Heart right ventricle (tissue), 16 donors: ENCODE results near the gene RBM15. TPM values are rescaled to one million over a fixed set of nuclear protein-coding genes. Genes with fewer than 3 reads are reported as not detected.

Experiments
- ATAC-seq, 8 donors: fragments of 200-7000 bp; cut with Tn5 transposase; one replicate each; pipeline ENCODE4 v1.9.1; 2020; ENCODE audit warnings: mild to moderate bottlenecking in 8 of 8, moderate library complexity in 8 of 8, moderate number of reproducible peaks in 1 of 8
- DNase-seq, 2 donors: peaks; one replicate each; pipeline ENCODE4 v3.0.0-alpha.2; 2020
- H3K27ac ChIP-seq, 10 donors: fragments of 200-600 bp; sonication (generic) in 2 of 10; one replicate each; pipeline versions ENCODE4 v1.5.0 to v1.8.0; 2020 to 2022; ENCODE audit warnings: mild to moderate bottlenecking in 3 of 10
- H3K27me3 ChIP-seq, 7 donors: fragments of 200-600 bp; one replicate each; pipeline ENCODE4 v1.8.0; 2021 to 2022; ENCODE audit warnings: mild to moderate bottlenecking in 2 of 7
- H3K36me3 ChIP-seq, 9 donors: fragments of 200-600 bp; sonication (generic) in 1 of 9; one replicate each; pipeline versions ENCODE4 v1.5.0 to v1.8.0; 2020 to 2022; ENCODE audit warnings: mild to moderate bottlenecking in 2 of 9
- H3K4me1 ChIP-seq, 9 donors: fragments of 200-600 bp; sonication (generic) in 1 of 9; one replicate each; pipeline versions ENCODE4 v1.5.0 to v1.8.0; 2020 to 2022; ENCODE audit warnings: mild to moderate bottlenecking in 4 of 9
- H3K4me3 ChIP-seq, 10 donors: fragments of 200-600 bp; sonication (generic) in 2 of 10; one replicate each; pipeline versions ENCODE4 v1.5.0 to v1.8.0; 2020 to 2022; ENCODE audit warnings: mild to moderate bottlenecking in 7 of 10, moderate library complexity in 2 of 10
- H3K9me3 ChIP-seq, 11 donors: fragments of 200-600 bp in 10 of 11; sonication (generic) in 2 of 11; one replicate each; pipeline versions ENCODE4 v1.5.0 to v1.8.0; 2013 to 2022; ENCODE audit warnings: mild to moderate bottlenecking in 2 of 11, control low read depth in 1 of 11, moderate library complexity in 1 of 11
- WGBS, 2 donors: extraction: QIAGEN DNeasy Blood & Tissue Kit; methylation state at CpG; one replicate each; pipeline ENCODE4 v1.1.7; 2013; ENCODE audit warnings: inconsistent platforms in 1 of 2; 5-methylcytosine and 5-hydroxymethylcytosine counted together
- intact Hi-C, 10 donors: fragments of 100-400 bp; cut with DNase I; formaldehyde crosslinking; loops; one replicate each; pipeline versions ENCODE4 v1.11.1 to v1.14.2; 2022
- polyA plus RNA-seq, 2 donors: library from polyadenylated mRNA; stranded (reverse); fragments of 200-250 nt; gene quantifications; one replicate each; pipeline ENCODE4 v1.2.3, GENCODE V29; 2013
- total RNA-seq, 10 donors: library from RNA; stranded (reverse); fragmentation: NEBNext Ultra II Directional in 3 of 10; extraction: Animal tissue kit (Norgen Biotek cat#: 25700) in 3 of 10; gene quantifications; one replicate each; pipeline versions ENCODE4 v1.2.1 to v1.2.4, GENCODE V29; 2021 to 2023
- TF ChIP-seq, protein P1 (sequence below), 9 donors: fragments of 200-600 bp; sonication (generic) in 2 of 9; IDR thresholded peaks; one replicate each; pipeline versions ENCODE4 v1.5.0 to v1.8.0; 2021 to 2022; ENCODE audit warnings: antibody characterized with exemption in 9 of 9, mild to moderate bottlenecking in 5 of 9, moderate library complexity in 1 of 9
- donor health status: Arrhythmogenic right ventricular cardiomyopathy.
- donor health status: ischemic (EF 13 %, LVEDD 7.1; RV severe dilation, severe dysfunction).
- donor health status: healthy with polysubstance abuse.
- donor health status: DM: no; HTN: yes; CAD: no.
- donor health status: DM: no; HTN: no; CAD: no.
- donor health status: ischemic (EF 25% LVEDD 6.9; RV normal size, moderate dysfunction).
- donor health status: ischemic (EF 25% LVEDD 5.7; RV mildly dilated, moderate dysfunction).
- donor health status: healthy.
- donor health status: DM: yes; HTN: yes; CAD: no.
- donor health status: Ischemic cardiomyopathy.
- donor health status: ischemic (EF 35%, LVEDD 5.7; RV mildly dilated, moderate dysfunction).
- donor health status: nonischemic (EF 11% LVEDD 7.7; RV severe dilation, severe dysfunction).
- donor health status: DM: yes; HTN: yes; CAD: no.
- donor health status: PGD.
- donor health status: ischemic (EF 29% LVEDD 5.4; RV normal size, mild dysfunction).
- donor health status: nonischemic (EF 23%, LVEDD 6.1; RV moderate dilation, normal function).

The RBM15 gene
- total and polyA plus RNA-seq, 12 donors, result 1.4 to 22.3 (median 18.8) TPM

DNA sequence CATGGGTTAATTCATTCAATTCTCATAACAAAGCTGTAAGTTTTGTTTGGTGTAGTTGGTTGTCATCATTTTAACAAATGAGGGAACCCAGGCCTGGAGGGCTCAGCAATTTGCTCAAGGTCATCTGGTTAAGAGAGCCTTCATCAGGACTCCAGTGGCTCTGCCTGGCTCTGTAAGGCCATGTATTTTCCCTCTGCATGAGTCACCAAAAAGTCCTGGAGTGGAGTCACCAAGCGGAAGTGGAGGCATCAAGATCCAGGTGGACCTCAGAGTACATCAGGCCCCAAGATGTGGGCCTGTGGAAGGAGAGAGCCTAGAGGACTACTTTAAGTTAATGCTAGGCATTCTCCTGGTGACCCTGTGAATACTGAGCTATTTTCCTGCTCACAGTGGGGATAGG lies 30.0 kb upstream of the RBM15 start:
- Histone ChIP-seq H3K4me1 (peaks cover 3 to 59% (median 32%) of the 10 kb centered on the region in 9 donors), H3K36me3 (no peaks in the 10 kb centered on the region), H3K4me3 (no peak overlapping the region), H3K27ac (no peak overlapping the region), H3K9me3 (no peaks in the 10 kb centered on the region), H3K27me3 (no peaks in the 10 kb centered on the region)
- DNase-seq (no peak), ATAC-seq (peak in 1 of 8 donors; percentile 27)
- WGBS, 2 donors, result 89 to 100% methylated on average over 1 of the region's 1 CpG
- TF ChIP-seq, protein P1, sequence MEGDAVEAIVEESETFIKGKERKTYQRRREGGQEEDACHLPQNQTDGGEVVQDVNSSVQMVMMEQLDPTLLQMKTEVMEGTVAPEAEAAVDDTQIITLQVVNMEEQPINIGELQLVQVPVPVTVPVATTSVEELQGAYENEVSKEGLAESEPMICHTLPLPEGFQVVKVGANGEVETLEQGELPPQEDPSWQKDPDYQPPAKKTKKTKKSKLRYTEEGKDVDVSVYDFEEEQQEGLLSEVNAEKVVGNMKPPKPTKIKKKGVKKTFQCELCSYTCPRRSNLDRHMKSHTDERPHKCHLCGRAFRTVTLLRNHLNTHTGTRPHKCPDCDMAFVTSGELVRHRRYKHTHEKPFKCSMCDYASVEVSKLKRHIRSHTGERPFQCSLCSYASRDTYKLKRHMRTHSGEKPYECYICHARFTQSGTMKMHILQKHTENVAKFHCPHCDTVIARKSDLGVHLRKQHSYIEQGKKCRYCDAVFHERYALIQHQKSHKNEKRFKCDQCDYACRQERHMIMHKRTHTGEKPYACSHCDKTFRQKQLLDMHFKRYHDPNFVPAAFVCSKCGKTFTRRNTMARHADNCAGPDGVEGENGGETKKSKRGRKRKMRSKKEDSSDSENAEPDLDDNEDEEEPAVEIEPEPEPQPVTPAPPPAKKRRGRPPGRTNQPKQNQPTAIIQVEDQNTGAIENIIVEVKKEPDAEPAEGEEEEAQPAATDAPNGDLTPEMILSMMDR (IDR thresholded peaks at IDR 0.05), result no peak
- intact Hi-C loops, result no loop called here

DNA sequence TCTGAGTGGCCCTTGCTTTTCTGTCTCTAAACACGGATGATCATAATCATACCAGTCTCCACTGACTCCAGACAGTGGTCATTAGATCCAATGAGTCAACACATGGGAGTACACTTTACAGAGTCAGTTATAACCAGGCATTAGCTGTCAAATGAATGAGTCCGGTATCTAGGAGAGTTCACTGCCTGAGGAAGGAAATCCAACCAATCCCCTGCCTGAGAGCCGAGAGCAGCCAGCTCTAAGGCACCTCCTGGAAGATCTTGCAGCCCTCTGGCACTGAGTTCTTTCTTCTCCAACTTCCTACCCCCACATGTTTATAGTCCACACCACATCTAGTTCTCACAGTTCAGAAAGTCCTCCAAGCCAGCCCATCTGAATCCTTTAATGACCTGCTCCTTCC lies 29.4 kb upstream of the RBM15 start:
- 73 to 79% methylated on average over 3 of the region's 3 CpGs for WGBS, 2 donors
- ATAC-seq, result no peak
- DNase-seq, result no peak
- TF ChIP-seq, protein P1 (IDR thresholded peaks at IDR 0.05), result no peak
- Histone ChIP-seq H3K9me3 (no peaks in the 10 kb centered on the region), H3K36me3 (no peaks in the 10 kb centered on the region), H3K27ac (peak overlapping the region in 5 of 10 donors; percentile 26 to 66 (median 52)), H3K4me1 (peaks cover 3 to 59% (median 32%) of the 10 kb centered on the region in 9 donors), H3K27me3 (no peaks in the 10 kb centered on the region), H3K4me3 (no peak overlapping the region)
- intact Hi-C loops, result loop anchor here (5.0 to 10.0 kb wide), 6 partner anchors 107 to 175 kb away; partner anchors contain the start of gene PROK1 (in 3 of the 10)

DNA sequence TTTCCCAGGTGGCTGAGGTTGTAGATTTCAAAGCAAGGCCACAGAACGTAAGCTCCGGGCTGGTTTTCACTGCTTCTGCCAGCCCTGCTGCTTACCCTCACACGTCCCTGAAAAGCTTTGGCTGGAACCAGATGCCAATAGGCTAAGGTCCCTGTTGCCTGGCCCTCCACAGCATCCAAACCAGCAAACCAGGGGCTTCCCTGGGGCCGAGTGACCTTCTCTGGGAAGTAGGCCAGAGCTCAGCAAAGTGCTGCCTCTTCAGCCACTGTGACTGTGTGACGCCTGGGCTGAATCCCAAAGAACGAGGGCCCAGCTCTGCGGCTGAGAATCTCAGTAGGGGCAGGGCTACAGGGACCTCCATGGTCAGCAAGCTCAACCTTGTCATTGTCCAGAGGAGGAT lies 28.9 kb upstream of the RBM15 start:
- intact Hi-C loops, result loop anchor here (5.0 to 10.0 kb wide), 6 partner anchors 108 to 175 kb away; partner anchors contain the start of gene PROK1 (in 3 of the 10)
- Histone ChIP-seq H3K27ac (peak overlapping the region in 7 of 10 donors; percentile 10 to 66 (median 47)), H3K36me3 (no peaks in the 10 kb centered on the region), H3K4me1 (peaks cover 3 to 59% (median 32%) of the 10 kb centered on the region in 9 donors), H3K27me3 (no peaks in the 10 kb centered on the region), H3K4me3 (no peak overlapping the region), H3K9me3 (no peaks in the 10 kb centered on the region)
- peak; percentile 43 to 61 for DNase-seq
- TF ChIP-seq, protein P1 (IDR thresholded peaks at IDR 0.05), result no peak
- peak; percentile 48 to 79 (median 70) for ATAC-seq
- WGBS, 2 donors, result 37 to 39% methylated on average over 7 of the region's 7 CpGs

DNA sequence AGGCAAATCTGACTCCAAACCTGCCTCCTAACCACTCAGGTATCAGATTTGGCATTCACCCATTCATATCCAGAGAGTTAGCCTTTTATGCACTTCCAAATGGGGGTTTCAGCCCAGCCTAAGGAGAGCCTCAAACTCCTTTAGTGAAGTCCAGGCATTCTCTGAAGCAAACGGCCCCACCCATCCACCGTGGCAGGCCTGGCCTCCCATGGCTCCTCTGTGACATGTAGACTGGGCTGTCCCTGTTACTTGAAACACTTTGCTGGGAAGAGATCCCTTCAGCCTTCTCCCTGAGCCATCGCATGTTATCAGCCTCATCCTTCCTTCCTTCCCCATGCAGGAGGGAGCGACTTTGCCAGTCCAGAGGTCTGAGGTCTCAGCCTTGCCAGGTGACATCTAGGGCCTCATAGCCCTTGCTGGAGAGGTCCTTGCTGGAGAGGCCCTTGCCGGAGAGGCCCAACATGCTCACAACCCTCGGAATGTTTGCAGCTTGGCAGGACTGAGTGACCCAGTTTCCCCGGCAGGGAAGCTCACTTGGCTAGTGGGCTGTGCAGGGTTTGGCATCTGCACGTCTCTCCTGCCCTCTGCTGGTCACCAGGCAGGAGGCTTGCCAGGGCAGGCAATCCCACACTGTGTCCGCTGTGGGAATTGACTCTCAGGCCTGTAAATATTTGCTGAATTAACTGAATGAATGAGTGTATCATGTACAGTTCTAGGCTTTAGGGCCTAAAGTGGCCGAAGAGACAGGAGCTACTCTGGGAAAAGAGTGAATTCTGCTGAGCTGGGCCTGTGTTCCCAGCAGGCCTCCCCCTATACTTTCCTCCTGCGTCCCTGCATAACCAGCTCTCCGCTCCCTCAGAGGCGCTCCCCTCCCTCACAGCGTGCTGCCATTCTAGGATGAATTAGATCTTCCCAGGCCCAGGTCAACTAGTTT lies 26.7 kb upstream of the RBM15 start:
- H3K4me1 ChIP-seq, result peaks cover 3 to 52% (median 31%) of the 10 kb centered on the region in 9 donors
- intact Hi-C loops, result loop anchor here (1.0 to 10.0 kb wide), 9 partner anchors 104 to 172 kb away; partner anchors contain the start of gene PROK1 (in 3 of the 10)

More for the DNA sequence above, 26.7 kb upstream of the RBM15 start:
- TF ChIP-seq, protein P1 (IDR thresholded peaks at IDR 0.05), result peak; percentile 91 to 98 (median 96)
- 44% methylated on average over 14 of the region's 14 CpGs for WGBS, 2 donors
- H3K36me3 ChIP-seq, result no peaks in the 10 kb centered on the region
- no peak overlapping the region for H3K27ac ChIP-seq
- H3K9me3 ChIP-seq, result no peaks in the 10 kb centered on the region
- H3K4me3 ChIP-seq, result no peak overlapping the region
- peak; percentile 93 to 96 (median 96) for ATAC-seq
- no peaks in the 10 kb centered on the region for H3K27me3 ChIP-seq
- peak; percentile 79 to 83 for DNase-seq
